ENCODE measurements around the gene FLNA.

GRCh38 chrX:154374313-154375155 lies at the start of gene FLNA:
- no peak for TF ChIP-seq POLR2A (IDR thresholded peaks at IDR 0.05)
- no peak for TF ChIP-seq CTCF (IDR thresholded peaks at IDR 0.05)

All from testis (tissue), 2 donors.